Right hindlimb (tissue), 1 donor: ENCODE results near the gene ARRB2.

Experiments used
- DNase-seq: peaks from one replicate; pipeline ENCODE4 v3.0.0-alpha.2; 2018

ARRB2 gene

DNA sequence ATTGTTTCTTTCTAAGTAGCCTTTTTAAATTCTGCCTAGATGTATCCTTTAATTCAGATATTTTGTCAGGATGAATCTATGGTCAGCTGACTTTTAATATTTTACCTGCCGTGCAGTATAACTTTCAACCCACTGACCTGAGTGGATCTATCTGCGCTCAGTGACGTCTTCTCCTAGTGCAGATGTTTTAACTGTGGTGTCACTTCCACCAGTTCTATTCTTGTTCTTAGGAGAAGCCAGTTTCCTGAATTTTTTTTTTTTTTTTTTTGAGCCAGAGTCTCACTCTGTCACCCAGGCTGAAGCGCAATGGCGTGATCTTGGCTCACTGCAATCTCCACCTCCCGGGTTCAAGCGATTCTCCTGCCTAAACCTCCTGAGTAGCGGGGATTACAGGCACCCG, 56.3 kb downstream of the ARRB2 start:
- no peak for DNase-seq

DNA sequence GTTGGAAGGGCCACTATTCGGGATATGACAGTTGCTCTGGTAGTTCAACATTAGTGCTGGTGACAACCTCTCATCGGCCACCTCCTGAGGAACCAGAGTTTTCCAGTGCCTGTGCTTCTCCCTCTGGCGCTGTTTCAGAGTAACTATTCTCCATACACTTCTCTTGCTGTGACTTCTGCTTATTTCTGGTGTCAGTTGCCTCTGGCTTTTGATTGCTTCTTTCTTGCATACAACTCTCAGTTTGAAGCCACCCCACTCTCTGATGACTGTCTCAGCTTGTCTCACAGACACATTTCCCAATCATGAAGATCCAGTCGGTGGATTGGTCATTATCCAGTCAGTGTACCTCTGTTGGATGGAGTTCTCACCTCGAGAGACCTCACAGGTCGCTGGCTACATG, 57.9 kb downstream of the ARRB2 start:
- no peak for DNase-seq

DNA sequence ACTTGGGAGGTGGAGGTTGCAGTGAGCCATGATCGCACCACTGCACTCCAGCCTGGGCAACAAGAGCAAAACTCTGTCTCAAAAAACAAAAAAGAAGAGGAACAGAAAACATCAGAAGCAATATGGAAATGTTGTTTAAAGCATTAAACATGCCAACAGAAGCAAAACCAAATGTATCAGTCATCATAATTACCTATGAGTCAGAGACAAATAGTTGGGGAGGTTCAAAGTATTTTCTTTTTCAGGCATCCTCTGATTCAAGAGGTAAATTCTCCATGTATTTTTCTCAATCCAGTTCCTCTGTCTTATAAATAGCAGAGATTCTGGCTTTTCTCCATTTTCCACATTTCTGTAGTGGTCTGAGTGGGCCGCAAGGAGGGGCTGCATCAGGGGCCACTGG, 59.2 kb downstream of the ARRB2 start:
- no peak for DNase-seq
